HEK293 (cell line): ENCODE results near the gene CTLA4.

Experiments used
- CTCF ChIP-seq: fragments of 450-650 bp; formaldehyde crosslinking; IDR thresholded peaks from 2 replicates; pipeline ENCODE4 v1.5.1; 2016; ENCODE audit warnings: missing biosample characterization, missing genetic modification characterization
- MYNN ChIP-seq: fragments of 450-650 bp; formaldehyde crosslinking; IDR thresholded peaks from 2 replicates; pipeline ENCODE4 v1.5.1; 2016; ENCODE audit warnings: missing biosample characterization, missing genetic modification characterization, borderline replicate concordance
- ZBTB11 ChIP-seq: fragments of 450-650 bp; formaldehyde crosslinking; conservative IDR thresholded peaks from 2 replicates; pipeline ENCODE4 v1.5.1; 2016; ENCODE audit warnings: low read depth, missing biosample characterization, missing genetic modification characterization
- ZNF394 ChIP-seq: fragments of 450-650 bp; formaldehyde crosslinking; IDR thresholded peaks from 2 replicates; pipeline ENCODE4 v1.5.1; 2016; ENCODE audit warnings: missing biosample characterization, missing genetic modification characterization, mild to moderate bottlenecking, moderate library complexity, borderline replicate concordance
- ZNF518A ChIP-seq: fragments of 450-650 bp; formaldehyde crosslinking; conservative IDR thresholded peaks from 2 replicates; pipeline ENCODE4 v1.5.1; 2016; ENCODE audit warnings: low read depth, missing biosample characterization, missing genetic modification characterization

GRCh38 chr2:203853271-203853670 is 14.3 kb upstream of the CTLA4 start:
- no peak for TF ChIP-seq CTCF (tag by site-specific recombination)
- TF ChIP-seq ZBTB11 (tag by site-specific recombination) = no peak
- no peak for TF ChIP-seq MYNN (tag by site-specific recombination)
- no peak for TF ChIP-seq ZNF518A (tag by site-specific recombination)
- TF ChIP-seq ZNF394 (tag by site-specific recombination) = no peak
